A549 (cell line): Measurements from ENCODE around the gene CRYBB1. TPM values are rescaled to one million over a fixed set of nuclear protein-coding genes. Genes with fewer than 3 reads are reported as not detected.

Experiments used
- ATAC-seq, 2 experiments: fragments of 200-7000 bp in 1 of 2; fragments of >200 bp in 1 of 2; cut with Nextera tagmentation in 1 of 2; cut with Tn5 transposase in 1 of 2; 3 replicates each; pipeline versions ENCODE4 v1.8.0 to v1.9.1; 2018 to 2020; ENCODE audit warnings: mild to moderate bottlenecking in 1 of 2, moderate library complexity in 1 of 2
- CTCF ChIA-PET: fragments of 300-600 bp; sonication (Branson Sonifier 250); formaldehyde crosslinking; extraction: SDS; loops from one replicate; lab custom pipeline; 2021; ENCODE audit warnings: antibody characterized with exemption, inconsistent platforms; lab: Yijun Ruan, JAX
- POLR2A ChIA-PET: fragments of 350-600 bp; formaldehyde crosslinking; extraction: SDS; loops from one replicate; lab custom pipeline; 2021; ENCODE audit warnings: antibody characterized with exemption, inconsistent platforms; lab: Yijun Ruan, JAX
- DNase-seq, 2 experiments: peaks; one replicate each; pipeline versions ENCODE4 v3.0.0 to v3.0.0-alpha.2; 2011 to 2016; ENCODE audit warnings: low read depth in 1 of 2, low spot score in 1 of 2
- FAIRE-seq: peaks from 2 replicates; lab custom pipeline; 2011; peaks lifted over from hg19 to GRCh38; lab: Jason Lieb, UNC
- H3K27ac ChIP-seq, 2 experiments: fragments of >200 bp; sonication (Bioruptor Twin); formaldehyde crosslinking; 3 replicates each; pipeline ENCODE4 v1.5.1; 2016 to 2017
- H3K4me1 ChIP-seq: fragments of >200 bp; sonication (Bioruptor Twin); formaldehyde crosslinking; 3 replicates; pipeline ENCODE4 v1.6.1; 2016
- H3K4me2 ChIP-seq: fragments of >200 bp; sonication (Bioruptor Twin); formaldehyde crosslinking; 3 replicates; pipeline ENCODE4 v1.6.1; 2016
- H3K4me3 ChIP-seq: fragments of >200 bp; sonication (Bioruptor Twin); formaldehyde crosslinking; 3 replicates; pipeline ENCODE4 v1.5.1; 2016
- H3K9me3 ChIP-seq: fragments of >200 bp; sonication (Bioruptor Twin); formaldehyde crosslinking; 3 replicates; pipeline ENCODE4 v1.6.1; 2016
- CBX2 ChIP-seq: fragments of 200-600 bp; sonication (generic); IDR thresholded peaks from 2 replicates; pipeline ENCODE4 v1.6.1; 2016; ENCODE audit warnings: low read depth, mild to moderate bottlenecking, borderline replicate concordance
- CBX8 ChIP-seq: fragments of 200-600 bp; sonication (generic); IDR thresholded peaks from 2 replicates; pipeline ENCODE4 v1.6.1; 2016
- CHD2 ChIP-seq: fragments of 150-350 bp; IDR thresholded peaks from 2 replicates; pipeline ENCODE4 v1.6.1; 2014; ENCODE audit warnings: low read length; ENCODE audit not compliant: partially characterized antibody
- EHF ChIP-seq: fragments of 250-450 bp; sonication (Bioruptor Pico); IDR thresholded peaks from 2 replicates; pipeline ENCODE4 v1.5.0; 2020; ENCODE audit warnings: mild to moderate bottlenecking
- EHMT2 ChIP-seq: fragments of 200-600 bp; sonication (generic); IDR thresholded peaks from 2 replicates; pipeline ENCODE4 v1.6.1; 2016; ENCODE audit warnings: antibody characterized with exemption, low read depth, mild to moderate bottlenecking, moderate library complexity
- FOSB ChIP-seq: fragments of 250-450 bp; sonication (Bioruptor Pico); IDR thresholded peaks from 2 replicates; pipeline ENCODE4 v1.5.0; 2020; ENCODE audit warnings: mild to moderate bottlenecking, moderate library complexity
- FOSL2 ChIP-seq, 2 experiments: fragments of 450-650 bp in 1 of 2; fragments of >200 bp in 1 of 2; sonication (Bioruptor Twin) in 1 of 2; formaldehyde crosslinking; IDR thresholded peaks; 2 replicates each; pipeline versions ENCODE4 v1.5.0 to v1.6.1; 2016 to 2020; ENCODE audit warnings: mild to moderate bottlenecking in 1 of 2, moderate library complexity in 1 of 2
- HEYL ChIP-seq: fragments of 250-450 bp; sonication (Bioruptor Pico); IDR thresholded peaks from 2 replicates; pipeline ENCODE4 v1.8.0; 2021; ENCODE audit warnings: mild to moderate bottlenecking, moderate library complexity
- HMGXB4 ChIP-seq: fragments of 250-450 bp; sonication (Bioruptor Pico); IDR thresholded peaks from 2 replicates; pipeline ENCODE4 v1.5.0; 2021; ENCODE audit warnings: mild to moderate bottlenecking, moderate library complexity, borderline replicate concordance
- JUNB ChIP-seq: fragments of >200 bp; sonication (Bioruptor Twin); formaldehyde crosslinking; IDR thresholded peaks from 2 replicates; pipeline ENCODE4 v1.6.1; 2016
- KDM5A ChIP-seq: fragments of 200-600 bp; sonication (generic); IDR thresholded peaks from 2 replicates; pipeline ENCODE4 v1.6.1; 2016; ENCODE audit warnings: antibody characterized with exemption, mild to moderate bottlenecking
- MAFK ChIP-seq: fragments of 450-650 bp; IDR thresholded peaks from 2 replicates; pipeline ENCODE4 v1.6.1; 2014; ENCODE audit not compliant: partially characterized antibody
- MYC ChIP-seq: IDR thresholded peaks from 2 replicates; pipeline ENCODE4 v1.6.1; 2012; ENCODE audit warnings: mild to moderate bottlenecking, inconsistent platforms, low read length, improper control_type of control experiment, borderline replicate concordance
- NFE2L2 ChIP-seq: fragments of 150-350 bp; conservative IDR thresholded peaks from 2 replicates; pipeline ENCODE4 v1.6.1; 2014; ENCODE audit warnings: low read length
- NPAS2 ChIP-seq: fragments of 250-450 bp; sonication (Bioruptor Pico); IDR thresholded peaks from 2 replicates; pipeline ENCODE4 v1.8.0; 2022; ENCODE audit warnings: mild to moderate bottlenecking, moderate library complexity, borderline replicate concordance
- PHF8 ChIP-seq: fragments of 200-600 bp; sonication (generic); IDR thresholded peaks from 2 replicates; pipeline ENCODE4 v1.6.1; 2016; ENCODE audit warnings: low read depth, mild to moderate bottlenecking, antibody characterized with exemption, moderate library complexity, borderline replicate concordance
- POLR2A ChIP-seq: IDR thresholded peaks from 2 replicates; pipeline ENCODE4 v1.6.1; 2012; ENCODE audit warnings: mild to moderate bottlenecking, low read length
- RAD21 ChIP-seq, 2 experiments: fragments of >200 bp in 1 of 2; sonication (Bioruptor Twin) in 1 of 2; formaldehyde crosslinking in 1 of 2; IDR thresholded peaks in 1 of 2; conservative IDR thresholded peaks in 1 of 2; 2 replicates in 1 of 2; 3 replicates in 1 of 2; pipeline ENCODE4 v1.6.1; 2012 to 2018; ENCODE audit warnings: inconsistent platforms in 1 of 2
- RARB ChIP-seq: fragments of 250-450 bp; sonication (Bioruptor Pico); IDR thresholded peaks from 2 replicates; pipeline ENCODE4 v1.8.0; 2021; ENCODE audit warnings: mild to moderate bottlenecking, moderate library complexity
- RFX5 ChIP-seq: fragments of 450-650 bp; IDR thresholded peaks from 2 replicates; pipeline ENCODE4 v1.7.1; 2014; ENCODE audit warnings: antibody characterized with exemption, mild to moderate bottlenecking, moderate library complexity
- ZFP36 ChIP-seq: fragments of 450-650 bp; IDR thresholded peaks from 2 replicates; pipeline ENCODE4 v1.6.1; 2014; ENCODE audit warnings: borderline replicate concordance; ENCODE audit not compliant: partially characterized antibody
- ZSCAN20 ChIP-seq: fragments of 250-450 bp; sonication (Bioruptor Pico); IDR thresholded peaks from 2 replicates; pipeline ENCODE4 v1.8.0; 2022; ENCODE audit warnings: mild to moderate bottlenecking, moderate library complexity
- WGBS: methylation state at CpG from one replicate; pipeline ENCODE4 v1.1.6; 2017; ENCODE audit errors: missing lambda C conversion rate; 5-methylcytosine and 5-hydroxymethylcytosine counted together
- polyA plus RNA-seq, 4 experiments: library from polyadenylated mRNA; depleted of rRNA in 3 of 4; stranded (reverse); fragments of >200 nt; fragmentation: RNase III in 1 of 4; extraction: RNeasy Plus Mini Kit Qiagen cat#74134 plus additional on column Dnase treatment in 1 of 4; gene quantifications; 2 replicates in 3 of 4; 3 replicates in 1 of 4; pipeline ENCODE4 v1.2.3, GENCODE V29; 2011 to 2017
- TF ChIP-seq, protein P1 (sequence below): fragments of 200-600 bp; sonication (generic); IDR thresholded peaks from 2 replicates; pipeline ENCODE4 v1.6.1; 2016; ENCODE audit warnings: antibody characterized with exemption, mild to moderate bottlenecking, moderate library complexity
- TF ChIP-seq, protein P2 (sequence below): fragments of 250-450 bp; sonication (Bioruptor Pico); IDR thresholded peaks from 2 replicates; pipeline ENCODE4 v1.5.0; 2020; ENCODE audit warnings: low read depth, mild to moderate bottlenecking, moderate library complexity

The CRYBB1 gene
- polyA plus RNA-seq, 2 of the 4 experiments (the other 2 are of a cell fraction) = not detected

- 59% methylated on average over 9 of the region's 11 CpGs for WGBS
- no peak for TF ChIP-seq MAFK
- TF ChIP-seq MYC = no peak
- TF ChIP-seq, protein P1, sequence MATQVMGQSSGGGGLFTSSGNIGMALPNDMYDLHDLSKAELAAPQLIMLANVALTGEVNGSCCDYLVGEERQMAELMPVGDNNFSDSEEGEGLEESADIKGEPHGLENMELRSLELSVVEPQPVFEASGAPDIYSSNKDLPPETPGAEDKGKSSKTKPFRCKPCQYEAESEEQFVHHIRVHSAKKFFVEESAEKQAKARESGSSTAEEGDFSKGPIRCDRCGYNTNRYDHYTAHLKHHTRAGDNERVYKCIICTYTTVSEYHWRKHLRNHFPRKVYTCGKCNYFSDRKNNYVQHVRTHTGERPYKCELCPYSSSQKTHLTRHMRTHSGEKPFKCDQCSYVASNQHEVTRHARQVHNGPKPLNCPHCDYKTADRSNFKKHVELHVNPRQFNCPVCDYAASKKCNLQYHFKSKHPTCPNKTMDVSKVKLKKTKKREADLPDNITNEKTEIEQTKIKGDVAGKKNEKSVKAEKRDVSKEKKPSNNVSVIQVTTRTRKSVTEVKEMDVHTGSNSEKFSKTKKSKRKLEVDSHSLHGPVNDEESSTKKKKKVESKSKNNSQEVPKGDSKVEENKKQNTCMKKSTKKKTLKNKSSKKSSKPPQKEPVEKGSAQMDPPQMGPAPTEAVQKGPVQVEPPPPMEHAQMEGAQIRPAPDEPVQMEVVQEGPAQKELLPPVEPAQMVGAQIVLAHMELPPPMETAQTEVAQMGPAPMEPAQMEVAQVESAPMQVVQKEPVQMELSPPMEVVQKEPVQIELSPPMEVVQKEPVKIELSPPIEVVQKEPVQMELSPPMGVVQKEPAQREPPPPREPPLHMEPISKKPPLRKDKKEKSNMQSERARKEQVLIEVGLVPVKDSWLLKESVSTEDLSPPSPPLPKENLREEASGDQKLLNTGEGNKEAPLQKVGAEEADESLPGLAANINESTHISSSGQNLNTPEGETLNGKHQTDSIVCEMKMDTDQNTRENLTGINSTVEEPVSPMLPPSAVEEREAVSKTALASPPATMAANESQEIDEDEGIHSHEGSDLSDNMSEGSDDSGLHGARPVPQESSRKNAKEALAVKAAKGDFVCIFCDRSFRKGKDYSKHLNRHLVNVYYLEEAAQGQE = no peak
- TF ChIP-seq HMGXB4 (CRISPR knock-in tag) = no peak
- TF ChIP-seq EHF (CRISPR knock-in tag) = no peak
- no peak for TF ChIP-seq RARB
- no peak for TF ChIP-seq POLR2A
- no peak for TF ChIP-seq ZFP36
- TF ChIP-seq NPAS2 (CRISPR knock-in tag) = no peak
- TF ChIP-seq, all 56 proteins: peak for 0
- Histone ChIP-seq H3K4me1 (peaks cover 12% of the 10 kb centered on the region; the same call in 2 of the 3 replicates), H3K27ac (peak overlapping the region in 1 of 2 experiments; percentile 65; a peak in 4 of 6 replicates), H3K4me2 (peak overlapping the region; percentile 51; the same call in 2 of the 3 replicates), H3K9me3 (no peaks in the 10 kb centered on the region), H3K4me3 (no peak overlapping the region)
- peak in 1 of 2 experiments; percentile 22 for DNase-seq
- POLR2A ChIA-PET = interaction anchor here (0.7 kb wide), 1 partner anchor 226 kb away, joined by 4 read pairs; no protein-coding TSS in a partner anchor
- peak; percentile 62 to 65; a peak in 5 of 6 replicates for ATAC-seq
- FAIRE-seq = no peak
- CTCF ChIA-PET = no interaction called here
These were observed 32.6 kb downstream of the CRYBB1 start for GRCh38 chr22:26585104-26585790.

GRCh38 chr22:26584010-26584409 is 33.8 kb downstream of the CRYBB1 start:
- Histone ChIP-seq H3K9me3 (no peaks in the 10 kb centered on the region), H3K4me3 (no peak overlapping the region), H3K4me2 (no peak overlapping the region), H3K4me1 (peaks cover 12% of the 10 kb centered on the region; the same call in 2 of the 3 replicates), H3K27ac (no peak overlapping the region; a peak in 1 of 6 replicates)
- POLR2A ChIA-PET = no interaction called here
- FAIRE-seq = no peak
- no peak for DNase-seq
- CTCF ChIA-PET = interaction anchor here (0.5 kb wide), 1 partner anchor 1772 kb away, joined by 3 read pairs; no protein-coding TSS in a partner anchor
- peak; percentile 54 for TF ChIP-seq ZFP36
- TF ChIP-seq NFE2L2 = no peak
- TF ChIP-seq RFX5 = no peak
- TF ChIP-seq, protein P2, sequence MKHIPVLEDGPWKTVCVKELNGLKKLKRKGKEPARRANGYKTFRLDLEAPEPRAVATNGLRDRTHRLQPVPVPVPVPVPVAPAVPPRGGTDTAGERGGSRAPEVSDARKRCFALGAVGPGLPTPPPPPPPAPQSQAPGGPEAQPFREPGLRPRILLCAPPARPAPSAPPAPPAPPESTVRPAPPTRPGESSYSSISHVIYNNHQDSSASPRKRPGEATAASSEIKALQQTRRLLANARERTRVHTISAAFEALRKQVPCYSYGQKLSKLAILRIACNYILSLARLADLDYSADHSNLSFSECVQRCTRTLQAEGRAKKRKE (CRISPR knock-in tag) = no peak
- no peak for TF ChIP-seq JUNB
- no peak for TF ChIP-seq CHD2
- no peak for ATAC-seq
- WGBS = 88% methylated on average over 4 of the region's 4 CpGs

DNA sequence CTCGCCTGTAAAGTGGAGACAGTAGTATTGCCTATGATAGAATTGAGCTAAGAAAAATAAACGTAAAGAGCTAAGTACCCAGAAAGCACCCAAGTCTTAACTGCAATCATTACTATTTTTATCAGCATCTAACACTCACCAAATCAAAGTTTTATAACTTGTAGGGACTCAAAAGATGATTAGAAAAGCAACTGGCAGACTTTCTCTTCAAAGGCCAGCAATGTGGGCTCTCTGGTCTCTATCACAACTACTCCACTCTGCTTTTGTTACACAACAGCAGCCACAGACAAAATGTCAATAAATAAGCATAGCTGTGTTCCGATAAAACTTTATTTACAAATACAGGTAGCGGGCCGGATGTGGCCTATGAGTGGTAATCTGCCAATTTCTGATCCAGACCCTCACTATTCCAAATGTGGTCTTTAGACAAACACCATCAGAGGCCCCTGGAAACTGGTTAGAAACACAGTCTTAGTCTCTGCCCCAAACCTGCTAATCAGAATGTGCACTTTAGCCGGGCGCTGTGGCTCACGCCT is 36.1 kb downstream of the CRYBB1 start:
- Histone ChIP-seq H3K27ac (no peak overlapping the region), H3K4me3 (no peak overlapping the region), H3K4me2 (no peak overlapping the region), H3K4me1 (peaks cover 12% of the 10 kb centered on the region; the same call in 2 of the 3 replicates), H3K9me3 (no peaks in the 10 kb centered on the region)
- CTCF ChIA-PET = no interaction called here
- no peak for DNase-seq
- no peak for FAIRE-seq
- POLR2A ChIA-PET = no interaction called here
- WGBS = 94% methylated on average over 8 of the region's 8 CpGs
- ATAC-seq = no peak
- TF ChIP-seq CBX2 (no peak), POLR2A (no peak), FOSL2 (IDR thresholded peaks at IDR 0.05) (no peak), FOSL2 (CRISPR knock-in tag; IDR thresholded peaks at IDR 0.05) (no peak), PHF8 (no peak), RAD21 (conservative IDR thresholded peaks at IDR 0.05 in 1 of 2, IDR thresholded peaks at IDR 0.05 in 1 of 2) (no peak), FOSB (CRISPR knock-in tag) (no peak), MYC (no peak), HMGXB4 (CRISPR knock-in tag) (no peak), KDM5A (no peak), CBX8 (no peak), HEYL (CRISPR knock-in tag) (no peak), ZSCAN20 (CRISPR knock-in tag) (no peak), EHMT2 (no peak)
